Suprapubic skin (tissue), 4 donors: ENCODE data around the gene CYSRT1. TPM values are rescaled to one million over a fixed set of nuclear protein-coding genes. Genes with fewer than 3 reads are reported as not detected.

Experiments
- DNase-seq, 2 donors: peaks; one replicate each; pipeline ENCODE4 v3.0.0-alpha.2; 2019; ENCODE audit warnings: low spot score in 2 of 2
- H3K27ac ChIP-seq: fragments of 200-600 bp; sonication (generic); one replicate; pipeline ENCODE4 v1.5.1; 2019
- H3K27me3 ChIP-seq: fragments of 200-600 bp; sonication (generic); one replicate; pipeline ENCODE4 v1.5.1; 2019
- H3K36me3 ChIP-seq: fragments of 200-600 bp; sonication (generic); one replicate; pipeline ENCODE4 v1.5.1; 2019
- H3K4me1 ChIP-seq: fragments of 200-600 bp; sonication (generic); one replicate; pipeline ENCODE4 v1.5.1; 2019
- H3K4me3 ChIP-seq: fragments of 200-600 bp; sonication (generic); one replicate; pipeline ENCODE4 v1.5.1; 2019; ENCODE audit warnings: mild to moderate bottlenecking
- H3K9me3 ChIP-seq: fragments of 200-600 bp; sonication (generic); one replicate; pipeline ENCODE4 v1.5.1; 2019
- EP300 ChIP-seq: sonication (generic); formaldehyde crosslinking; IDR thresholded peaks from one replicate; pipeline ENCODE4 v1.6.1; 2017; ENCODE audit warnings: antibody characterized with exemption
- POLR2A ChIP-seq, 2 donors: fragments of 450-650 bp; IDR thresholded peaks; one replicate each; pipeline ENCODE4 v1.6.1; 2017; ENCODE audit warnings: antibody characterized with exemption in 2 of 2, mild to moderate bottlenecking in 2 of 2, moderate library complexity in 2 of 2
- POLR2AphosphoS5 ChIP-seq, 3 donors: sonication (generic); formaldehyde crosslinking; IDR thresholded peaks; one replicate each; pipeline ENCODE4 v1.6.1; 2017; ENCODE audit warnings: antibody characterized with exemption in 3 of 3
- WGBS: methylation state at CpG from one replicate; pipeline ENCODE4 v1.1.5; 2018; 5-methylcytosine and 5-hydroxymethylcytosine counted together
- total RNA-seq, 4 donors: library from RNA; depleted of rRNA; stranded (reverse); fragments of >200 nt; gene quantifications; one replicate each; pipeline ENCODE4 v1.1.0, GENCODE V29; 2016
- TF ChIP-seq, protein P1 (sequence below), 2 donors: fragments of 200-600 bp in 1 of 2; fragments of 450-650 bp in 1 of 2; sonication (generic) in 1 of 2; IDR thresholded peaks; one replicate each; pipeline ENCODE4 v1.5.1; 2016 to 2019; ENCODE audit warnings: antibody characterized with exemption in 2 of 2, mild to moderate bottlenecking in 1 of 2, moderate library complexity in 1 of 2

The CYSRT1 gene
- total RNA-seq, 4 donors from 2014 or later, result 22.8 to 65.7 (median 44.2) TPM

DNA sequence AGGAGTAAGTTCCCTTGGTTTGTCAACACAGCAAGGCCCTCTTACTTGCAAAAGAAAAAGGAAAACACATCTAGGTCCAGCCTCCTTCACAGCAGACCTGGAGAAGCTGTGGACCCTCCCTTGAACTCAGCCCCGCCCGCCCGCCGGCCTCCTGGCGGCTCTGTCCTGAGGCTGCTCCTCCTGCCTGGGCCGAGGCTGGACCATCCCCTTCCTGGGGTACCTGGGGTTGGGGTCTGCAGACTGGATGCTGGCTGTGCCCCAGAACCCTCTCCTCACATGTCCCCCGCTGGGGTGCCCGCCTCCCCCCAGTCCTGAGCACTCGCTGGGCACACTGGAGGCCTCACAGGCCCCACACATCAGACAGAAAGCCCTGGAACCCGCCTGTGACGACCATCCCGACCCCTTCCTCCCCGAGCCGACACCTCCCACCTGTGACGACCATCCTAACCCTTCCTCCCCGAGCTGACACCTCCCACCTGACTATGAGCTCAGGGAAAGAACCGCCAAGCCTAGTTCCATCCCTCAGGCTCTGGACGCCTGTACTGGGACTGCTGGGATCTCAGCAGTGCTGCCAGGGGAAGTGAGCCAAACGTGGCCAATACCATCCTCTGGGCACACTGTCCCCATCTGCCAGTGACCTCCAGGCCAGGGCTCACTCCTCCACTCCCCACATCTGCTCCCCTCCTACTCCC is 45.9 kb upstream of the CYSRT1 start:
- 92% methylated on average over 13 of the region's 19 CpGs for WGBS
- Histone ChIP-seq H3K27ac (no peak overlapping the region), H3K36me3 (peaks cover 69% of the 10 kb centered on the region), H3K4me1 (peaks cover 16% of the 10 kb centered on the region), H3K4me3 (no peak overlapping the region), H3K9me3 (no peaks in the 10 kb centered on the region), H3K27me3 (no peaks in the 10 kb centered on the region)
- DNase-seq, result no peak
- TF ChIP-seq POLR2AphosphoS5 (IDR thresholded peaks at IDR 0.05) (no peak), EP300 (no peak)

DNA sequence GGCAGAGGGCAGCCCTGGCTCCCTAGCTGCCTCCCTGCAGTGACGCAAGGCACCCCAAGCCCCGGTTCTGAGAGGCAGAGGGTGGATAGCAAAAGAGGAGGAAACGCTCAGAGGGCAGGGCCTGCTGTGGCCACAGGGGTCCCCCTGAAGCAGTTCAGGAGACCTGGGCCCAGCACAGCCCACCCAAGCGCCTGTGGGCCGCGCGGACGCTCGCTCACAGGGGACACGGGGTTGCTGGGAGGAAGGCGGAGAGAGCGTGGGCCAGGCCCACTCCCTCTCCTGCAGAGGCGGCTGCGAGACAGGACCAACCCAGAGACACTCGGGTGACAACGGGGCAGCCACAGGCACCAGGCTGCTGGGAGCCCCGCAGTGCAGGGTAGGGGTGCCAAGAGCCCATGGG is 45.2 kb upstream of the CYSRT1 start:
- Histone ChIP-seq H3K27ac (no peak overlapping the region), H3K4me3 (no peak overlapping the region), H3K36me3 (peaks cover 76% of the 10 kb centered on the region), H3K27me3 (no peaks in the 10 kb centered on the region), H3K4me1 (peaks cover 10% of the 10 kb centered on the region), H3K9me3 (no peaks in the 10 kb centered on the region)
- no peak for DNase-seq
- TF ChIP-seq POLR2AphosphoS5 (IDR thresholded peaks at IDR 0.05), result no peak
- TF ChIP-seq POLR2A (IDR thresholded peaks at IDR 0.05), result no peak
- TF ChIP-seq, protein P1, sequence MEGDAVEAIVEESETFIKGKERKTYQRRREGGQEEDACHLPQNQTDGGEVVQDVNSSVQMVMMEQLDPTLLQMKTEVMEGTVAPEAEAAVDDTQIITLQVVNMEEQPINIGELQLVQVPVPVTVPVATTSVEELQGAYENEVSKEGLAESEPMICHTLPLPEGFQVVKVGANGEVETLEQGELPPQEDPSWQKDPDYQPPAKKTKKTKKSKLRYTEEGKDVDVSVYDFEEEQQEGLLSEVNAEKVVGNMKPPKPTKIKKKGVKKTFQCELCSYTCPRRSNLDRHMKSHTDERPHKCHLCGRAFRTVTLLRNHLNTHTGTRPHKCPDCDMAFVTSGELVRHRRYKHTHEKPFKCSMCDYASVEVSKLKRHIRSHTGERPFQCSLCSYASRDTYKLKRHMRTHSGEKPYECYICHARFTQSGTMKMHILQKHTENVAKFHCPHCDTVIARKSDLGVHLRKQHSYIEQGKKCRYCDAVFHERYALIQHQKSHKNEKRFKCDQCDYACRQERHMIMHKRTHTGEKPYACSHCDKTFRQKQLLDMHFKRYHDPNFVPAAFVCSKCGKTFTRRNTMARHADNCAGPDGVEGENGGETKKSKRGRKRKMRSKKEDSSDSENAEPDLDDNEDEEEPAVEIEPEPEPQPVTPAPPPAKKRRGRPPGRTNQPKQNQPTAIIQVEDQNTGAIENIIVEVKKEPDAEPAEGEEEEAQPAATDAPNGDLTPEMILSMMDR (IDR thresholded peaks at IDR 0.05), result no peak
- TF ChIP-seq EP300, result no peak
- 92% methylated on average over 14 of the region's 17 CpGs for WGBS

DNA sequence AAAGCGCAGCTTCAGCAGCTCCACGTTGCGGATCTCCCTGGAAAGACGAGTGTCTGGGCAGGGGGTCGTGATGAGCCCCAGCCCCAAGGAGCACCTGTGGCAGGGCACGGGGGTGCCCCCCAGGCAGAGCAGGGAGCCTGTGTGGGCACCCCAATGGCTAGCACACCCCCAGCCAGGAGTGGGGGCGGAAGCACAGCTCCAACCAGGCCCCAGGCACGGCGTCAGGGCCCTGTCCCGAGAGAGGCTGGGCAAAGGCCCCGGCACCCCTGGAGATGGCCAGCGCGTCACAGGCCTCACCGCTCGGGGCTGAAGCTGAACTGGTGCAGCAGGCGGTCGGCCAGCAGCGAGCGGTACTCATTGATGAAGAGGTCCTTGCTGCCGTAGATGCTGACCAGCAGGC is 44.5 kb upstream of the CYSRT1 start:
- Histone ChIP-seq H3K27ac (no peak overlapping the region), H3K4me3 (no peak overlapping the region), H3K27me3 (no peaks in the 10 kb centered on the region), H3K4me1 (peaks cover 3% of the 10 kb centered on the region), H3K36me3 (peaks cover 83% of the 10 kb centered on the region), H3K9me3 (no peaks in the 10 kb centered on the region)
- WGBS, result no CpG with 5 or more reads among the region's 20 CpGs
- DNase-seq, result no peak
- TF ChIP-seq EP300, result no peak
- TF ChIP-seq POLR2A (IDR thresholded peaks at IDR 0.05), result no peak
- TF ChIP-seq, protein P1 (IDR thresholded peaks at IDR 0.05), result no peak
- no peak for TF ChIP-seq POLR2AphosphoS5 (IDR thresholded peaks at IDR 0.05)

DNA sequence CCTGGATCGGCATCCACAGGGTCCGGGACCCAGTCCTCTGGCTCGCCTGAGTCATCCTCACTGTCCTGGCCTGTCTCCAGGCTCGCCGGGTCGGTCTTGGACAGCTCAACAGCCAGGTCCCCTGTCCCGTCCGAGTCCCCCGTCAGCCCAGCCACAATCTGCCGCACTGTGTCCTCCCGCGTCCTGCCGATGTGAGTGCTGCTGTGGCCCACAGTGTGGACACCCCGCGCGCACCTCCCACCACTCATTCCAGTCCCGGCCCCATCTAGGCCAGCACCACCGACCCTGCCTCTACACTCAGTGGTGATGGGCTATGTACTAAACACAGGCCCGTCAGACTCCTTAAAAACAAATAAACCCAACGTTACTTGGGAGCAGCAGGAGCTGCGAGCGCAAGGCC is 43.3 kb upstream of the CYSRT1 start:
- no peak for TF ChIP-seq EP300
- TF ChIP-seq POLR2A (IDR thresholded peaks at IDR 0.05), result no peak
- TF ChIP-seq, protein P1 (IDR thresholded peaks at IDR 0.05), result no peak
- TF ChIP-seq POLR2AphosphoS5 (IDR thresholded peaks at IDR 0.05), result no peak
- no peak overlapping the region for H3K4me3 ChIP-seq
- peaks cover 91% of the 10 kb centered on the region for H3K36me3 ChIP-seq
- no peaks in the 10 kb centered on the region for H3K9me3 ChIP-seq
- no peaks in the 10 kb centered on the region for H3K27me3 ChIP-seq
- WGBS, result 93% methylated on average over 16 of the region's 22 CpGs
- peaks cover 11% of the 10 kb centered on the region for H3K4me1 ChIP-seq
- no peak overlapping the region for H3K27ac ChIP-seq
- no peak for DNase-seq

DNA sequence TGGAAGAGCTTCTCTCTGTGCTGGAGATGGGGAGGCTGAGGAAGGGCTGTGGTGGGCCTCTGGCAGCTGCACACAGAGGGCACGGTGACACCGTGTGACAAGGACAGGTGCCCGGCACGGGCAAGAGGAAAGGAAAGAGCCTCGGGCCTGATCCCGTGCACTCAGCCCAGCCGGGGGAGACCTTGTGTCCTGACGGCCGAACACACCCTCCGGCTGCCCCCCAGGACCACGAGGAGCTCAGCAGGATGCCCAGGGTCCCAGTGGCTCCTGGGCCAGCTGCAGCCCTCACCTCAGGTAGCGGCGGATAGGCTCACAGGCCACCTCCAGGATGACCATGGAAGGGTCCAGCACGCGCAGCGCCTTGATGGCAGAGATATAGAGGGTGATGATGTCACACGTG is 42.1 kb upstream of the CYSRT1 start:
- TF ChIP-seq EP300 (no peak), POLR2A (IDR thresholded peaks at IDR 0.05) (no peak), POLR2AphosphoS5 (IDR thresholded peaks at IDR 0.05) (no peak)
- TF ChIP-seq, protein P1 (IDR thresholded peaks at IDR 0.05), result no peak
- no peaks in the 10 kb centered on the region for H3K27me3 ChIP-seq
- H3K27ac ChIP-seq, result no peak overlapping the region
- H3K4me3 ChIP-seq, result no peak overlapping the region
- H3K36me3 ChIP-seq, result peaks cover 84% of the 10 kb centered on the region
- 90% methylated on average over 16 of the region's 17 CpGs for WGBS
- DNase-seq, result no peak
- peaks cover 20% of the 10 kb centered on the region for H3K4me1 ChIP-seq
- H3K9me3 ChIP-seq, result no peaks in the 10 kb centered on the region
